Neural progenitor cell (in vitro differentiated cells): Measurements from ENCODE around the gene TBCB.

ENCODE experiments used
- EZH2 ChIP-seq: fragments of 200-600 bp; sonication (generic); IDR thresholded peaks from 2 replicates; pipeline ENCODE4 v1.6.1; 2017; ENCODE audit warnings: antibody characterized with exemption, mild to moderate bottlenecking, moderate library complexity
- EZH2phosphoT487 ChIP-seq: fragments of 200-600 bp; sonication (generic); IDR thresholded peaks from 2 replicates; pipeline ENCODE4 v1.6.1; 2017; ENCODE audit warnings: antibody characterized with exemption
- TF ChIP-seq, protein P1 (sequence below): fragments of 200-600 bp; sonication (generic); IDR thresholded peaks from 2 replicates; pipeline ENCODE4 v1.5.1; 2017; ENCODE audit warnings: antibody characterized with exemption, mild to moderate bottlenecking

DNA sequence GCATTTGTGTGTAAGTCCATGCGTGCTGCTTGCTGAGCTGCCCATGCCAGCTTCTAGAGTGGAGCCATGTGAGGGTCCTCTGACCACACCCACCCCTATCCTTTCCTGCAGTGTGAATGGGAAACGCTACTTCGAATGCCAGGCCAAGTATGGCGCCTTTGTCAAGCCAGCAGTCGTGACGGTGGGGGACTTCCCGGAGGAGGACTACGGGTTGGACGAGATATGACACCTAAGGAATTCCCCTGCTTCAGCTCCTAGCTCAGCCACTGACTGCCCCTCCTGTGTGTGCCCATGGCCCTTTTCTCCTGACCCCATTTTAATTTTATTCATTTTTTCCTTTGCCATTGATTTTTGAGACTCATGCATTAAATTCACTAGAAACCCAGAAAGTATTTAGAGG lies 10.3 kb downstream of the TBCB start:
- TF ChIP-seq, protein P1, sequence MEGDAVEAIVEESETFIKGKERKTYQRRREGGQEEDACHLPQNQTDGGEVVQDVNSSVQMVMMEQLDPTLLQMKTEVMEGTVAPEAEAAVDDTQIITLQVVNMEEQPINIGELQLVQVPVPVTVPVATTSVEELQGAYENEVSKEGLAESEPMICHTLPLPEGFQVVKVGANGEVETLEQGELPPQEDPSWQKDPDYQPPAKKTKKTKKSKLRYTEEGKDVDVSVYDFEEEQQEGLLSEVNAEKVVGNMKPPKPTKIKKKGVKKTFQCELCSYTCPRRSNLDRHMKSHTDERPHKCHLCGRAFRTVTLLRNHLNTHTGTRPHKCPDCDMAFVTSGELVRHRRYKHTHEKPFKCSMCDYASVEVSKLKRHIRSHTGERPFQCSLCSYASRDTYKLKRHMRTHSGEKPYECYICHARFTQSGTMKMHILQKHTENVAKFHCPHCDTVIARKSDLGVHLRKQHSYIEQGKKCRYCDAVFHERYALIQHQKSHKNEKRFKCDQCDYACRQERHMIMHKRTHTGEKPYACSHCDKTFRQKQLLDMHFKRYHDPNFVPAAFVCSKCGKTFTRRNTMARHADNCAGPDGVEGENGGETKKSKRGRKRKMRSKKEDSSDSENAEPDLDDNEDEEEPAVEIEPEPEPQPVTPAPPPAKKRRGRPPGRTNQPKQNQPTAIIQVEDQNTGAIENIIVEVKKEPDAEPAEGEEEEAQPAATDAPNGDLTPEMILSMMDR, result no peak
- TF ChIP-seq EZH2 (no peak), EZH2phosphoT487 (no peak)
